Measurements from ENCODE around the gene RAB9A.

DNA sequence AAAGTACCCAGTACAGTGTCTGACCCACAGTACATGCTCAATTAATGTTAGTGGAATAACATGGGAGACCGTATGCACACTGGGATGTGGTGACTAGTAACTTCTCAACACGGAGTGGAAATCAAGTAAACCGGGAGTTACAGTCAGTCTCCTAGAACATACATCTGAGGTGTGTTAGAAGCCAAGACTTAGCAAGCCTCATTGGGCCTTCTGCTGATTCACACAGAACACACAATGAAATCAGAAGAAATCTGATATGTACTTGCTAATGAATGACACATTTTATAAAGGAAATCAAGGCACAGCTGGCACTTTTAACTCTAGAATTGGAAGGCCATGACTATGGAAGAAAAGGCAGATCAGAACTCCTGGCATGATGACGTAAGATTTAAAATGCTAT is 32.4 kb downstream of the RAB9A start:
- TF ChIP-seq, protein P1, sequence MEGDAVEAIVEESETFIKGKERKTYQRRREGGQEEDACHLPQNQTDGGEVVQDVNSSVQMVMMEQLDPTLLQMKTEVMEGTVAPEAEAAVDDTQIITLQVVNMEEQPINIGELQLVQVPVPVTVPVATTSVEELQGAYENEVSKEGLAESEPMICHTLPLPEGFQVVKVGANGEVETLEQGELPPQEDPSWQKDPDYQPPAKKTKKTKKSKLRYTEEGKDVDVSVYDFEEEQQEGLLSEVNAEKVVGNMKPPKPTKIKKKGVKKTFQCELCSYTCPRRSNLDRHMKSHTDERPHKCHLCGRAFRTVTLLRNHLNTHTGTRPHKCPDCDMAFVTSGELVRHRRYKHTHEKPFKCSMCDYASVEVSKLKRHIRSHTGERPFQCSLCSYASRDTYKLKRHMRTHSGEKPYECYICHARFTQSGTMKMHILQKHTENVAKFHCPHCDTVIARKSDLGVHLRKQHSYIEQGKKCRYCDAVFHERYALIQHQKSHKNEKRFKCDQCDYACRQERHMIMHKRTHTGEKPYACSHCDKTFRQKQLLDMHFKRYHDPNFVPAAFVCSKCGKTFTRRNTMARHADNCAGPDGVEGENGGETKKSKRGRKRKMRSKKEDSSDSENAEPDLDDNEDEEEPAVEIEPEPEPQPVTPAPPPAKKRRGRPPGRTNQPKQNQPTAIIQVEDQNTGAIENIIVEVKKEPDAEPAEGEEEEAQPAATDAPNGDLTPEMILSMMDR (IDR thresholded peaks at IDR 0.05; ENCODE audit: insufficient read depth, low read length), result no peak
- TF ChIP-seq POLR2AphosphoS5 (IDR thresholded peaks at IDR 0.05; ENCODE audit: low read depth) (no peak), GABPA (IDR thresholded peaks at IDR 0.05; ENCODE audit: low read depth) (no peak), REST (IDR thresholded peaks at IDR 0.05; ENCODE audit: insufficient replicate concordance, low read depth) (no peak), SPI1 (IDR thresholded peaks at IDR 0.05; ENCODE audit: borderline replicate concordance, low read depth) (no peak)

All from HL-60 (cell line).